Duodenal mucosa (tissue), 2 donors: ENCODE measurements around the gene SLC12A8.

ENCODE experiments used
- H3K27ac ChIP-seq: one replicate; pipeline ENCODE4 v1.7.0; 2013; ENCODE audit warnings: low read depth, low read length
- H3K27me3 ChIP-seq, 2 donors: one replicate each; pipeline ENCODE4 v1.7.0; 2013; ENCODE audit warnings: low read length in 2 of 2, control low read depth in 1 of 2; ENCODE audit not compliant: insufficient read depth in 2 of 2, control insufficient read depth in 1 of 2
- H3K36me3 ChIP-seq, 2 donors: one replicate each; pipeline ENCODE4 v1.7.0; 2013; ENCODE audit warnings: low read length in 2 of 2, control low read depth in 1 of 2; ENCODE audit not compliant: insufficient read depth in 2 of 2, control insufficient read depth in 1 of 2
- H3K4me1 ChIP-seq, 2 donors: one replicate each; pipeline ENCODE4 v1.7.0; 2013; ENCODE audit warnings: low read length in 2 of 2, control low read depth in 1 of 2; ENCODE audit not compliant: insufficient read depth in 2 of 2, control insufficient read depth in 1 of 2
- H3K4me3 ChIP-seq, 2 donors: one replicate each; pipeline ENCODE4 v1.7.0; 2013; ENCODE audit warnings: low read length in 2 of 2, low read depth in 1 of 2
- H3K9ac ChIP-seq, 2 donors: one replicate each; pipeline ENCODE4 v1.7.0; 2013; ENCODE audit warnings: low read length in 2 of 2, low read depth in 1 of 2
- H3K9me3 ChIP-seq, 2 donors: one replicate each; pipeline ENCODE4 v1.7.0; 2013; ENCODE audit warnings: low read length in 2 of 2, control low read depth in 1 of 2; ENCODE audit not compliant: control insufficient read depth in 1 of 2

SLC12A8 gene

GRCh38 chr3:125203731-125204130, 8.8 kb downstream of the SLC12A8 start:
- no peaks in the 10 kb centered on the region for H3K27me3 ChIP-seq
- H3K4me1 ChIP-seq: peaks cover 7 to 10% of the 10 kb centered on the region in 2 donors
- no peaks in the 10 kb centered on the region for H3K9me3 ChIP-seq
- no peak overlapping the region for H3K9ac ChIP-seq
- no peak overlapping the region for H3K27ac ChIP-seq
- no peaks in the 10 kb centered on the region for H3K36me3 ChIP-seq
- no peak overlapping the region for H3K4me3 ChIP-seq

GRCh38 chr3:125202197-125202596, 10.4 kb downstream of the SLC12A8 start:
- H3K27me3 ChIP-seq: no peaks in the 10 kb centered on the region
- no peak overlapping the region for H3K27ac ChIP-seq
- H3K4me1 ChIP-seq: no peaks in the 10 kb centered on the region
- H3K36me3 ChIP-seq: no peaks in the 10 kb centered on the region
- no peak overlapping the region for H3K9ac ChIP-seq
- no peak overlapping the region for H3K4me3 ChIP-seq
- no peaks in the 10 kb centered on the region for H3K9me3 ChIP-seq

GRCh38 chr3:125200731-125201139, 11.8 kb downstream of the SLC12A8 start:
- H3K27me3 ChIP-seq: no peaks in the 10 kb centered on the region
- H3K9me3 ChIP-seq: no peaks in the 10 kb centered on the region
- H3K36me3 ChIP-seq: no peaks in the 10 kb centered on the region
- H3K4me3 ChIP-seq: no peak overlapping the region
- H3K4me1 ChIP-seq: no peaks in the 10 kb centered on the region
- no peak overlapping the region for H3K27ac ChIP-seq
- H3K9ac ChIP-seq: no peak overlapping the region

GRCh38 chr3:125194849-125195601, 17.5 kb downstream of the SLC12A8 start:
- Histone ChIP-seq H3K4me3 (no peak overlapping the region), H3K9me3 (no peaks in the 10 kb centered on the region), H3K36me3 (peaks cover 0 to 5% of the 10 kb centered on the region in 2 donors), H3K27me3 (no peaks in the 10 kb centered on the region), H3K27ac (no peak overlapping the region), H3K4me1 (no peaks in the 10 kb centered on the region), H3K9ac (no peak overlapping the region)

- peaks cover 0 to 12% of the 10 kb centered on the region in 2 donors for H3K36me3 ChIP-seq
- no peak overlapping the region for H3K4me3 ChIP-seq
- no peak overlapping the region for H3K27ac ChIP-seq
- H3K27me3 ChIP-seq: no peaks in the 10 kb centered on the region
- no peaks in the 10 kb centered on the region for H3K4me1 ChIP-seq
- H3K9ac ChIP-seq: no peak overlapping the region
- no peaks in the 10 kb centered on the region for H3K9me3 ChIP-seq
Observed at GRCh38 chr3:125194061-125194848, 18.3 kb downstream of the SLC12A8 start.

DNA sequence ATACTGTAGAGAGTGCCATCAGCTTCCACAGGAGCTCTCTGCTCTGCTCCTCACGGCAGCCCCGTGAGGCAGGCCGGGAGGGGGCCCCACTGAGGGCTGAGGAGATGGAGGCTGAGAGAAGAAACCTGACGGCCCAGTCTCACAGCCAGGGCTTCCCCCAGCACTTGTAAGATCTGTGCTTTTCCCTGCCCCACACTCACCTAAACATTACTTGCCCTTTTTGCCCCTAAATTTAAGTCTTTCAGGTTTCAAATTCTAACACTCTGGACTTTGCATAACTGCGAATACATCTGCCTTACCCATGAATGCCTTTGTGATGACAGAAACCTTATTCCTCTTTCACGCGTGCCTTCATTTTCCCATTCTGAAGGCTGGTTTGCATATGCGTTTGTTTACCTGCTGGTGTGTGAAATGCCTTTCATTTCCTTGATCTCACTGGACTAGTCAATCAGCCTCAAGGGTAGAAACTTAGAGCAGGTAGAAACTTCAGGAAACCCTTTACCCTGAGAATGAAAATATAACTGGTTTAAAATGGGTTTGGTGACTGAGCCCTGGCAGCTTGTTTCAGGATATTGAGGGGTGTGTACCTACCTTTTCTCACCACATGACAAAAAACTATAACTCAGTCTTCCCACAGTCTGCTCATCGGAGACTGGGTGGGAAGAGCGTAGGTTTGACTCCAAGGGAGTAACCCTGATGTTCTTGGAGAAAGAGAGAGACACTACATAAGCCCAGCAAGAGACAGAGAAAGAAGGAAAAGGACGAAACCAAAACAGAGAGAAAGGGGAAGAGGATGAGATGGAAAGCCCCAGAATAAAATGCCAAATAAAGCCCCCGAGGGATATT, 20.1 kb downstream of the SLC12A8 start:
- Histone ChIP-seq H3K4me3 (no peak overlapping the region), H3K9ac (no peak overlapping the region), H3K27ac (no peak overlapping the region), H3K4me1 (no peaks in the 10 kb centered on the region), H3K9me3 (no peaks in the 10 kb centered on the region), H3K27me3 (no peaks in the 10 kb centered on the region), H3K36me3 (peaks cover 0 to 27% of the 10 kb centered on the region in 2 donors)

DNA sequence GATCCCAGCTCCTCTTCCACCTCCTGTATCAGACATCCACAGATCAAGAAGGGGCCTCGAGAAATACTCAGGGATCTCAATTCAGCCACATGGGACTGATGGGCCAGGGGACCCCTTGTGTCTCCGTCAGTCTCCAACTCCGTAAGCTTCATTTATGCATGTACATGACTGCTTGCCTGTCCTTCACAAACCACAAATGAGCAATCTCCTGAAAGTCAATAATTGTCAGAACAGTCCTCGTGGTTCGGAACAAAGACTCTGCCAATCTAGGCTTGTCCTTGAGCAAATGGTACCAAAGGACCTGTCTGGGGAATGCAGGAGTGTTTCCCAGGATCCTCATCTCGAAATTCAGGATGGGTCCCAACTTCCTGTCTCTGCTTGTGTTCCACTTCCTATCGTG, 20.8 kb downstream of the SLC12A8 start:
- Histone ChIP-seq H3K27ac (no peak overlapping the region), H3K27me3 (no peaks in the 10 kb centered on the region), H3K9ac (no peak overlapping the region), H3K4me3 (no peak overlapping the region), H3K36me3 (peaks cover 0 to 32% of the 10 kb centered on the region in 2 donors), H3K9me3 (no peaks in the 10 kb centered on the region), H3K4me1 (no peaks in the 10 kb centered on the region)

DNA sequence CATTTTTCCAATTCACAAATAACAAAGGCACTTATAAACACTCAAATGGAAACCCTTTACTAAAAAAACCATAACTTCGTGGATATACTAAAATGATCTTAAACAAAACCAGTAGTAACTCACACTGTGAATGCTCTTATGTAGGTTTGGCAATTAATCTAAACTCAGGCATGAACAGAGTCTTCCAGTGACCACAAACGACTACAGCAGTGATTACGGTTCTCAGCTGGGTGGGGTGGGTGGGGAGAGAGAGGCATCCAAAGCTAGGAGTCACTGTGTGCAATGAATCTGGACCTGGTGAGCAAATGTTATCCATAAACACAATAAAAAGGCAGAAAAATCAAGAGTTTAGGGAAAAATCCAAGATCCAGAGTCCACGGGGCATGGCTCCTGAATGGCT, 21.3 kb downstream of the SLC12A8 start:
- Histone ChIP-seq H3K4me3 (no peak overlapping the region), H3K4me1 (no peaks in the 10 kb centered on the region), H3K9me3 (no peaks in the 10 kb centered on the region), H3K36me3 (peaks cover 0 to 32% of the 10 kb centered on the region in 2 donors), H3K9ac (no peak overlapping the region), H3K27ac (no peak overlapping the region), H3K27me3 (no peaks in the 10 kb centered on the region)

DNA sequence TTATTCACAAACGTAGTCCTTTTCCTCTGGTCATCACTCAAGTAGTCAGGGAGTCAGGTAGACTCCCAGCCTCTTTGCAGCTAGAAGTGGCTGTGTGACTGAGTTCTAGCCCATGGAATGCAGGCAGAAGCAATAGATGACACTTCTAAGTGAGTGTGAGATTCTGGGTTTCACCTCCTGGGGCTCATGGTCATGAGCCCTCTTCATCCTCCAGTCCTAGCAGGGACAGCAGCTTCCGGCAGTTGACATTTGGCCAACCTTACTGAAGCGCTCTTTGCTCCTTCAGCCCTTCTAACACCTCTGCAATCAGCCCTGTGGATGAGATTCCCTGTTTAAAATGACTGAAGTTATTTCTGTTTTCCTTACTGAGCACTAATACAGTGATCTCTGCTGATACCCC, 21.8 kb downstream of the SLC12A8 start:
- Histone ChIP-seq H3K27me3 (no peaks in the 10 kb centered on the region), H3K27ac (no peak overlapping the region), H3K36me3 (peaks cover 0 to 32% of the 10 kb centered on the region in 2 donors), H3K9me3 (no peaks in the 10 kb centered on the region), H3K4me1 (no peaks in the 10 kb centered on the region), H3K4me3 (no peak overlapping the region), H3K9ac (no peak overlapping the region)
